HTERT RPE-1 (cell line): Measurements from ENCODE around the gene TFDP2.
"Not testable (repeated sequence)": the region's sequence is repeated elsewhere in the genome, so short reads cannot be mapped to it uniquely, and the experiment has no call there.

Experiments
- in situ Hi-C: fragments of 300-500 bp; cut with MboI; formaldehyde crosslinking; loops from 4 replicates; pipeline ENCODE4 v1.14.3; 2020; ENCODE audit warnings: low sequenced_read_pairs

Gene TFDP2

GRCh38 chr3:141930801-141931200 is 218.5 kb downstream of the TFDP2 start:
- in situ Hi-C loops: no loop called here

DNA sequence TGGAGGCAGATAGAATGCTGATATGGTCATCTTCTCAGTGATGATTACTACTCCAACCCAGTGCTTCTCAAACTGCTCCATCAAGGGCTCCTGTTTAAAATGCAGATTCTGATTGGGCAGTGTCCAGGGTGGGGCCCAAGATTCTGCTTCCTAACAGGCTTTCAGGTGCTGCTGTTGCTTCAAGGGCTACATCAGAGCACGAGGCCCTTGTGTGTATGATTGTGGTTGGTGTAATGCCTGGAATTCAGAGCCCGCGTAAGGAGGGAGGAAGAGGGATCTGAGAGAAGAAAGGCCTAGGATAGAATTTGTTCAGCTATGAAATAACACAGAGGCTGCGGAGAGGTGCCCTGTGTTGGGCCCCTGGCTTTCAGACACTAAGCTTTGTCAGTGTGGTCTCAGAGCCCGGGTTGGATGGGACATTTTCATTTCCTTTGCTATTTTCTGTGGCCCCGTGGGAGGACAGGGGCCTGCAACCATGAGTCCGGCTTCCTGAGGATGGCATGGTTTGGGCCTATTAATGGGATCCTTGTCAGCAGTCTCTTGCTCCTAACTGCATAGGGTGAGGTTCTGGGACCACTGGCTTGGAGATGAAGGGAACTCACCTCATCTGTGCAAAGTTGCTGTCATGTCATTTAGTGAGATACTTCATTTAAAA is 219.9 kb downstream of the TFDP2 start:
- in situ Hi-C loops: no loop called here

DNA sequence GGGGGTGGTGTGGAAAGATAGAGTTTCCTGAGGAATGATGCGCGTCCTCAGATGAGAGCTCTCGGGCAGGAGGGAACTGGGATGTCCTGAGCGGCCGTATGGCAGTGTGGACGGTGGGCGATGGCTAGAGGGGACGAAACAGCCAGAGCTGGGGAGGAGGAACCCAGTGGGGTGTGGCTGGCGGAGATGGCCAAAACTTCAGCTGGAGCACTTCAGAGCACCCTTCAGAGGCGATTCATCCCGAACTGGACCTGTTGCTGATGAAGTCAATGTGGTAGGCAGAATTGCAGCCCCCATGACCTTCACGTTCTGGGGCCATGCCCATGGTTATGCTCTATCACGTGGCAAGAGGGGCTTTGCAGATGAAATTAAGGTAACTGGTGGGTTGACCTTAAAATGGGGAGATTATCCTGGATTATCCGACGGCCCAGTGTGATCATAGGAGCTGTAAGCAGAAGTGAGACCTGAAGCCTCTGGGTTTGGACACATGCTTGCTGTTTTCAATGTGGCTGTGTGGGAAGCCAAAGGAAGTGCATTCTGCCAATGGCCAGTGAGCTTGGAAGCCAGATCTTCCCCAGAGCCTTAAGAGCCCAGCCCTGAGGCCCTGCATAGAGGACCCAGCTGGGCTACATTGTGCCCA is 220.6 kb downstream of the TFDP2 start:
- in situ Hi-C loops: no loop called here

GRCh38 chr3:141926929-141927328 is 222.4 kb downstream of the TFDP2 start:
- in situ Hi-C loops: no loop called here

- in situ Hi-C loops: not testable (repeated sequence)
Measured at GRCh38 chr3:141925677-141926076, 223.7 kb downstream of the TFDP2 start.

DNA sequence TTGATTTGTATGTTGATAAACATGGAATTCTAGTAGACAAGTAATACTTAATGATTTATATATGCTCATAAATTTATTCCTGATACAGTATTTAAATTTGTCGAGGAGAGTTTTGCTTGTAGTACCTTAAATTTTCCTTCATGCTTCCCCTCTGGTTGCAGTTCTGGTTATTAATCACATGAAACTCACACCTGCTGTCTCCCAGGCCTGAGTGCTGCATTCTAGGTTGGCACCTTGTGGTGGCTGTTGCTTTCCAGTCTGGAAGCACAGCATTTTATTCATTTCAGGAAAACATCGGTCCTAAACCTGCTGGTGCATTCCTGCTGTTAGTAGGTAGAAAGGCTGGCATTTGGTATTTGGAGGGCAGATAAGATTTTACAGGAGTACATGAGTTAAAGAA is 228.0 kb downstream of the TFDP2 start:
- in situ Hi-C loops: no loop called here

GRCh38 chr3:141920701-141921100 is 228.6 kb downstream of the TFDP2 start:
- in situ Hi-C loops: no loop called here

GRCh38 chr3:141915766-141916165 is 233.6 kb downstream of the TFDP2 start:
- in situ Hi-C loops: no loop called here

- in situ Hi-C loops: no loop called here
Measured at GRCh38 chr3:141915016-141915415, 234.3 kb downstream of the TFDP2 start.

- in situ Hi-C loops: no loop called here
Measured at GRCh38 chr3:141914311-141914710, 235.0 kb downstream of the TFDP2 start.

DNA sequence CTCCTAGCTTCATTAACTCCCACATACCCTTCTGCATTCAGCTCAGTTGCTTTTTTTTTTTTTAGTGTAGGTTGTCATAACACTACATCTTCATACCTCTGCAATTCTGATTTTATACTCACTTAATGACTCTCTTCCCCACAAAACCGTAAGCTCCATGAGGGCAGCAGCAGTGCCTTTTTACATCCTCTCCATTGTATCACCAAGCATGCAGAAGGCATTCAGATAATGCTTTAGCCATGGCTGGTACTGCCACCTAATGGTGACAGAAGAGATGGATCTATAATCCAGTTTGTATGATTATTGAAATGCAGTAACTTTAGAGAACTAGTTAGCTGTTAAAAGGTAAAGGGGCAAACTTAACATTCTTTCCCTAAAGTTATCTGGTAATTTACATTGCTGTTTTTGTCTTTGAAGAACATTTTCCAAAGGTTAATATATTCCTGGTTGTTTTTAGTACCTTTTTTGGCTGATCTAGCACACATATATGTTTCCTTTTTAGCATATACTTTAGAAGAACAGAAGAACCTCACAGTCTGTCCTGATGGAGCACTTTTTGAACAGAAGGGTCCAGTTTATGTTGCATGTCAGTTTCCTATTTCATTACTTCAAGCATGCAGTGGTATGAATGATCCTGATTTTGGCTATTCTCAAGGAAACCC is 236.1 kb downstream of the TFDP2 start:
- in situ Hi-C loops: no loop called here

DNA sequence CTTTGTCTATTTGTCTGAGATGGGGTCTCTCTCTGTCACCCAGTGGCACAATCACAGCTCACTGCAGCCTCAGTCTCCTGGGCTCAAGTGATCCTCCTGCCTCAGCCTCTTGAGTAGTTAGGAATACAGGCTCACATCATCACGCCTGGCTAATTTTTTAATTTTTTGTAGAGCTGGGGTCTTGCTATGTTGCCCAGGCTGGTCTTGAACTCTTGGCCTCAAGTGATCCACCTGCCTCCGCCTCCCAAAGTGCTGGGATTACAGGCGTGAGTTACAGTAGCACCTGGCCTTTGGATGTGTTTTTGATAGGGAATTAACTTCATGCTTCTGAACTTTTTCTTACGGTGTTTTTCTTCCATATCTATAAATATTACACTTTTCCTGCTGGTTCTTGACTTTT is 239.4 kb downstream of the TFDP2 start:
- in situ Hi-C loops: not testable (repeated sequence)

- in situ Hi-C loops: no loop called here
Measured at GRCh38 chr3:141909408-141909807, 239.9 kb downstream of the TFDP2 start.

- in situ Hi-C loops: no loop called here
Measured at GRCh38 chr3:141905129-141905528, 244.2 kb downstream of the TFDP2 start.

GRCh38 chr3:141904203-141904602 is 245.1 kb downstream of the TFDP2 start:
- in situ Hi-C loops: no loop called here

GRCh38 chr3:141901914-141902313 is 247.4 kb downstream of the TFDP2 start:
- in situ Hi-C loops: no loop called here

- in situ Hi-C loops: no loop called here
Measured at GRCh38 chr3:141900343-141900742, 249.0 kb downstream of the TFDP2 start.

GRCh38 chr3:141898908-141899307 is 250.4 kb downstream of the TFDP2 start:
- in situ Hi-C loops: no loop called here

DNA sequence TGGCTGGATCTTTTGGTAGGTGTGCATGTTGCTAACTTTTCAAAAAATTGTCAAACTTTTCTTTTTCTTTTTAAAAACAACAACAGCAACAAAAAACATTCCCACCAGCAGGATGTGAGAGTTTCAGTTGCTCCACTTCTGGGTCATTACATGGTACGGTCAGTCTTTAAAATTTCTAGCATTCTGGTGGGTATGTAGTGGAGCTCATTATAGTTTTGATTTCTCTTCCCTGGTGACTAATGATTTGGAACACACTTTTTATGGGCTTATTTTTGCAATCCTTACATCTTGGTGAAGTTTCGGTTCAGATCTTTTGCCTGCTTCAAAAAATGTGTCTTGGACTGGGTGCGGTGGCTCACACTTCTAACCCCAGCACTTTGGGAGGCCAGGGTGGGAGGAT is 253.6 kb downstream of the TFDP2 start:
- in situ Hi-C loops: no loop called here

GRCh38 chr3:141894524-141895176 is 254.7 kb downstream of the TFDP2 start:
- in situ Hi-C loops: no loop called here
